Breast epithelium (tissue), 4 donors: ENCODE measurements around the gene NPHS2. TPM values are rescaled to one million over a fixed set of nuclear protein-coding genes. Genes with fewer than 3 reads are reported as not detected.

Source experiments
- DNase-seq, 2 donors: peaks; one replicate each; pipeline ENCODE4 v3.0.0-alpha.2; 2019; ENCODE audit warnings: low spot score in 2 of 2
- H3K27ac ChIP-seq, 2 donors: fragments of 200-600 bp; sonication (generic) in 1 of 2; one replicate each; pipeline ENCODE4 v1.5.1; 2016 to 2019; ENCODE audit warnings: mild to moderate bottlenecking in 1 of 2
- H3K27me3 ChIP-seq, 2 donors: fragments of 200-600 bp; sonication (generic) in 1 of 2; one replicate each; pipeline versions ENCODE4 v1.5.1 to v1.6.0; 2017 to 2019; ENCODE audit warnings: control low read depth in 1 of 2, mild to moderate bottlenecking in 1 of 2
- H3K36me3 ChIP-seq: fragments of 200-600 bp; one replicate; pipeline ENCODE4 v1.5.1; 2019
- H3K4me1 ChIP-seq, 2 donors: fragments of 200-600 bp; sonication (generic); one replicate each; pipeline ENCODE4 v1.5.1; 2016 to 2019; ENCODE audit warnings: control low read depth in 1 of 2
- H3K4me3 ChIP-seq, 3 donors: fragments of 200-600 bp; sonication (generic); 1 replicate in 2 of 3; 2 replicates in 1 of 3; pipeline ENCODE4 v1.5.1; 2016 to 2019; ENCODE audit warnings: mild to moderate bottlenecking in 3 of 3, moderate library complexity in 2 of 3
- H3K9me3 ChIP-seq, 2 donors: fragments of 200-600 bp; sonication (generic) in 1 of 2; one replicate each; pipeline ENCODE4 v1.5.1; 2016 to 2019; ENCODE audit warnings: control low read depth in 1 of 2
- POLR2A ChIP-seq: fragments of 450-650 bp; IDR thresholded peaks from one replicate; pipeline ENCODE4 v1.6.1; 2016; ENCODE audit warnings: antibody characterized with exemption, mild to moderate bottlenecking, moderate library complexity
- POLR2AphosphoS5 ChIP-seq, 3 donors: sonication (generic); formaldehyde crosslinking; IDR thresholded peaks; one replicate each; pipeline ENCODE4 v1.6.1; 2017; ENCODE audit warnings: antibody characterized with exemption in 3 of 3
- intact Hi-C: fragments of 100-400 bp; cut with DNase I; formaldehyde crosslinking; loops from one replicate; pipeline ENCODE4 v1.15.1; 2023; ENCODE audit warnings: low total_unique reads
- total RNA-seq, 3 donors: library from RNA; depleted of rRNA; stranded (reverse); fragments of >200 nt; gene quantifications; one replicate each; pipeline ENCODE4 v1.1.0, GENCODE V29; 2016
- TF ChIP-seq, protein P1 (sequence below), 3 donors: fragments of 450-650 bp; IDR thresholded peaks; one replicate each; pipeline ENCODE4 v1.5.1; 2016 to 2017; ENCODE audit warnings: antibody characterized with exemption in 3 of 3, mild to moderate bottlenecking in 3 of 3, moderate library complexity in 3 of 3

The NPHS2 gene
- total RNA-seq, 3 donors from 2014 or later, result not detected

DNA sequence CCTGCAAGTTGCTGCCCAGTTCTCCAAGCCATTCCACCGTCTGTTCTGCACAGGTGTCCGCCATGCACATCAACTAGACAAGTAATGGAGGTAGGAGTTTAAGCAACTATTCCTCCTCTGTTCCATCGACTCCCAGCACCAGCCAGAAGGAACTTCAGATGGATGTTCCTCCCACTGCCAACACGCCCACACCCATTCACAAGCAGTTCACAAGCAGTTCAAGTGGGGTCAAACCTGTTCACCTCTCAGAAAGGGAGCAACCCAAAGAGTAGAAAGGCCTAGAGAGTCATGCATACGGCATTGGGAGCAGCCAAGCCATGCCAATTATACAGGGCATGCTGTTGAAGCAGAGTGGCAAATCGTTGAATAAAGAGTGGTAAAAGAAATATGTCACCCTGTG lies 11.6 kb upstream of the NPHS2 start:
- Histone ChIP-seq H3K27me3 (peaks cover 3 to 12% of the 10 kb centered on the region in 2 donors), H3K36me3 (no peaks in the 10 kb centered on the region), H3K9me3 (no peaks in the 10 kb centered on the region), H3K27ac (no peak overlapping the region), H3K4me1 (no peaks in the 10 kb centered on the region), H3K4me3 (no peak overlapping the region)
- intact Hi-C loops, result no loop called here
- no peak for DNase-seq
- TF ChIP-seq POLR2AphosphoS5 (IDR thresholded peaks at IDR 0.05), result no peak
- no peak for TF ChIP-seq POLR2A
- TF ChIP-seq, protein P1, sequence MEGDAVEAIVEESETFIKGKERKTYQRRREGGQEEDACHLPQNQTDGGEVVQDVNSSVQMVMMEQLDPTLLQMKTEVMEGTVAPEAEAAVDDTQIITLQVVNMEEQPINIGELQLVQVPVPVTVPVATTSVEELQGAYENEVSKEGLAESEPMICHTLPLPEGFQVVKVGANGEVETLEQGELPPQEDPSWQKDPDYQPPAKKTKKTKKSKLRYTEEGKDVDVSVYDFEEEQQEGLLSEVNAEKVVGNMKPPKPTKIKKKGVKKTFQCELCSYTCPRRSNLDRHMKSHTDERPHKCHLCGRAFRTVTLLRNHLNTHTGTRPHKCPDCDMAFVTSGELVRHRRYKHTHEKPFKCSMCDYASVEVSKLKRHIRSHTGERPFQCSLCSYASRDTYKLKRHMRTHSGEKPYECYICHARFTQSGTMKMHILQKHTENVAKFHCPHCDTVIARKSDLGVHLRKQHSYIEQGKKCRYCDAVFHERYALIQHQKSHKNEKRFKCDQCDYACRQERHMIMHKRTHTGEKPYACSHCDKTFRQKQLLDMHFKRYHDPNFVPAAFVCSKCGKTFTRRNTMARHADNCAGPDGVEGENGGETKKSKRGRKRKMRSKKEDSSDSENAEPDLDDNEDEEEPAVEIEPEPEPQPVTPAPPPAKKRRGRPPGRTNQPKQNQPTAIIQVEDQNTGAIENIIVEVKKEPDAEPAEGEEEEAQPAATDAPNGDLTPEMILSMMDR (IDR thresholded peaks at IDR 0.05), result no peak

DNA sequence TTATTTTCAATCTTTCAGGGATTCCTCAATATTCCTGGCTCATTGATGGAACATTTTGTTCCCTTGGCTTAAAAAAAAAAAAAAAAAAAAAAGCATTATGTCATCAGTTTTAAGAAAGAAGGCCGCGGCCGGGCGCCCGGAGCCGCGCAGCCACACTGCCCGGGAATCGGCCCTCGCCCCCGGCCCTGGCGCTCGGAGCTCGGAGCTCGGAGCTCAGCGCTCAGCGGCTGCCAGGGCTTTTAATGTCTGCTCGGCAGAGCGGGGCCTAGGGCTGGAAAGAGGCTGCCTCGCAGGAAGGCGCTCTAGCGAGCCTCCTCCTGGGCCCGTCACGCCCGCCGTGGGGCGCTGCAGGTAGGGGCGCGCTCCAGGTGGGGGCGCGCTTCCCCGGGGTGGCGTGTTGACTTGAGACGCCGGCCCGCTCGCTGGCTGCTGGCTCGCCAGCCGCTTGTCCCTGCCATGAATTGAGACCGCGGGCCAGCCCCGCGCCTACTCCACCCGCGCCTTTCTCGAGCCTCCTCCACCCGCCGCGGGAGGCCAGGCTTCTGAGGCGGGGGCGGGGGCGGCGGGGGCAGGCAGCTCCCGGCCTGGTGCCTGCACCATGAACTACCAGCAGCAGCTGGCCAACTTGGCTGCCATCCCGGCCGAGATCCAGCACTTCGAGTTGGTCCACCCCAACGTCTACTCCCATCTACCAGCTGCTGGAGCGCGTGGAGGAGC lies 10.5 kb upstream of the NPHS2 start:
- no peaks in the 10 kb centered on the region for H3K4me1 ChIP-seq
- no peaks in the 10 kb centered on the region for H3K36me3 ChIP-seq
- intact Hi-C loops, result no loop called here
- peak overlapping the region; percentile 56 to 81 for H3K27ac ChIP-seq
- peak; percentile 59 to 69 for DNase-seq
- TF ChIP-seq, protein P1 (IDR thresholded peaks at IDR 0.05), result peak in 2 of 3 donors; percentile 49 to 51
- TF ChIP-seq POLR2AphosphoS5 (IDR thresholded peaks at IDR 0.05), result peak in 1 of 3 donors; percentile 21
- no peak for TF ChIP-seq POLR2A
- peak overlapping the region; percentile 44 to 67 (median 53) for H3K4me3 ChIP-seq
- peaks cover 0 to 2% of the 10 kb centered on the region in 2 donors for H3K27me3 ChIP-seq
- H3K9me3 ChIP-seq, result no peaks in the 10 kb centered on the region

DNA sequence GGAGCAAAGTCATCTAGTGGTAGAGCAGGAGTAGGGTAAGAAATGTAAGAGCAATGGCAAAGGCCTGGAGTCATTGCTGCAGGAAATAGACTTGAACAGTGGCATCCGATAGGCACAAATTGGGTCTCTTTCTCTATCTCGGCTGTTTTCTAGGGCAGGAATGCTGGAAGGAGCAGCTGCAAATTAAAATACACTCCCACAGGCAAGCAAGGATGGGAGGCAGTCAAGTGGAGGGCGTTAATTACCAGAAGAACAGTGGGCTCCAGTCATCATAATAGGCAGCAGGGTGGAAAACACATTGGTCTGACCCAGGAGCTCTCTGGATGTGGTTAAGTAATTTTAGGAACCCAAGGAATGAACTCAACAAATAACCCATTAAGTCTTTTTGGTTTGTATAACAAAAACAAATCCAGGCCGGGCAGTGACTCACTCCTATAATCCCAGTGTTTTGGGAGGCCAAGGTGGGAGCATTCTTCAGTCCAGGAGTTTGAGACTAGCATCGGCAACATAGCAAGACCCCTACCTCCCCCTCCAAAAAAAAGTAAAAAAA lies 8.1 kb upstream of the NPHS2 start:
- Histone ChIP-seq H3K4me1 (no peaks in the 10 kb centered on the region), H3K9me3 (no peaks in the 10 kb centered on the region), H3K4me3 (no peak overlapping the region), H3K27me3 (no peaks in the 10 kb centered on the region), H3K36me3 (no peaks in the 10 kb centered on the region), H3K27ac (no peak overlapping the region)
- DNase-seq, result no peak
- intact Hi-C loops, result no loop called here
- TF ChIP-seq POLR2A, result no peak
- TF ChIP-seq POLR2AphosphoS5 (IDR thresholded peaks at IDR 0.05), result no peak
- TF ChIP-seq, protein P1 (IDR thresholded peaks at IDR 0.05), result no peak

DNA sequence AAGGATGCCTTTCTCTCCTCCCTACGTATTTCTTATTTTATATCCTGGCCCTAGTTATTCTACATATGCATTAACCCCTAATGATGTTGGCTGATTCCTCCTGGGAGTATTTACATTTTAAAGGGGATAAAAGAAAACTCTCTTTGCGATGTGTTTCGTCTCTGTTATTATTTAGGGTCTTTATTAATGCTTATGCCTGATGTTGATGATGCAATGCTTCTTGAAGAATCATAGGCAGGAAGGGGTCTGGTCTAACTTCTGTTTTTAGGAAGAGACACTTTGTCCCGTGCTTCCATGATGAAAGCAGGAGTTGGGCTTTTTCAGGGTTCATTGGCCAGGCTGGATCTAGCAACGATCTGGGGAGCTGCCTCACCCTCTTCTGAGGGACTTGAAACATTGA lies 761 bp upstream of the NPHS2 start:
- Histone ChIP-seq H3K4me3 (no peak overlapping the region), H3K9me3 (no peaks in the 10 kb centered on the region), H3K36me3 (no peaks in the 10 kb centered on the region), H3K4me1 (no peaks in the 10 kb centered on the region), H3K27ac (no peak overlapping the region), H3K27me3 (peaks cover 0 to 44% of the 10 kb centered on the region in 2 donors)
- intact Hi-C loops, result no loop called here
- TF ChIP-seq POLR2A, result no peak
- no peak for DNase-seq

DNA sequence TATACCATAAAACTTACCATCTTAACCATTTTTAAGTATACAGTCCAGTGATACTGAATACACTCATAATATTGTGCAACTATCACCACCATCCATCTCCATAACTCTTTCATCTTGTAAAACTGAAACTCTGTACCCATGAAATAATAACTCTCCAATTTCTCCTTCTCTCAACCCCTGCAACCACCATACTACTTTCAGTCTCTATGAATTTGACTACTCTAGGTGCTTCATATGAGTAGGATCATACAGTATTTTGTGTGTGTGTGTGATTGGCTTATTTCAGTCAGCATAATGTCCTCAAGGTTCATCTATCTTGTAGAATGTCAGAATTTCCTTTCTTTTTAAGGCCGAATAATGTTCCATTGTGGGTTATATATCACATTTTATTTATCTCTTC lies 17.7 kb downstream of the NPHS2 start:
- Histone ChIP-seq H3K9me3 (no peaks in the 10 kb centered on the region), H3K27me3 (no peaks in the 10 kb centered on the region), H3K4me3 (no peak overlapping the region), H3K27ac (no peak overlapping the region), H3K4me1 (no peaks in the 10 kb centered on the region), H3K36me3 (no peaks in the 10 kb centered on the region)
- no peak for TF ChIP-seq POLR2A
- TF ChIP-seq POLR2AphosphoS5 (IDR thresholded peaks at IDR 0.05), result no peak
- TF ChIP-seq, protein P1 (IDR thresholded peaks at IDR 0.05), result no peak
- no peak for DNase-seq
- intact Hi-C loops, result loop anchor here (5.0 kb wide), 1 partner anchor 866 kb away; no protein-coding TSS in a partner anchor
